T-cell (primary cell): ENCODE measurements around the gene NSUN7. TPM values are rescaled to one million over a fixed set of nuclear protein-coding genes. Genes with fewer than 3 reads are reported as not detected.

Source experiments
- ATAC-seq, 4 experiments: fragments of 200-7000 bp in 3 of 4; fragments of 150-1000 bp in 1 of 4; cut with Tn5 transposase; replicated peaks in 1 of 4; 1 replicate in 3 of 4; 2 replicates in 1 of 4; pipeline ENCODE4 v1.10.0; 2021; ENCODE audit warnings: moderate library complexity in 3 of 4, mild to moderate bottlenecking in 2 of 4, moderate number of reproducible peaks in 1 of 4
- CTCF ChIA-PET, 2 donors: fragments of 300-600 bp; sonication (Branson Sonifier 250); formaldehyde crosslinking; loops; one replicate each; lab custom pipeline; 2022; ENCODE audit warnings: antibody characterized with exemption in 2 of 2; lab: Charles Lee
- POLR2A ChIA-PET, 2 donors: fragments of 300-600 bp; sonication (Branson Sonifier 250); formaldehyde crosslinking; loops; one replicate each; lab custom pipeline; 2022; ENCODE audit warnings: antibody characterized with exemption in 2 of 2; lab: Charles Lee
- DNase-seq, 35 experiments: peaks; one replicate each; pipeline versions ENCODE4 v3.0.0 to v3.0.0-alpha.2; 2013 to 2023
- H3K27ac ChIP-seq: one replicate; pipeline ENCODE4 v1.5.1; 2013; ENCODE audit warnings: low read length
- H3K27me3 ChIP-seq, 2 experiments: replicated peaks in 1 of 2; 1 replicate in 1 of 2; 2 replicates in 1 of 2; pipeline versions ENCODE4 v1.6.1 to v1.7.0; 2013; ENCODE audit warnings: low read length in 1 of 2, mixed read lengths in 1 of 2; ENCODE audit not compliant: control insufficient read depth in 2 of 2, insufficient read depth in 2 of 2; ENCODE audit errors: extremely low read depth in 1 of 2
- H3K36me3 ChIP-seq, 2 donors: 1 replicate in 1 of 2; 2 replicates in 1 of 2; pipeline versions ENCODE4 v1.6.1 to v1.7.0; 2013; ENCODE audit warnings: low read length in 1 of 2; ENCODE audit not compliant: control insufficient read depth in 2 of 2, insufficient read depth in 1 of 2; ENCODE audit errors: extremely low read depth in 1 of 2
- H3K4me1 ChIP-seq, 2 experiments: 1 replicate in 1 of 2; 2 replicates in 1 of 2; pipeline versions ENCODE4 v1.6.1 to v1.7.0; 2013; ENCODE audit warnings: low read length in 2 of 2, mixed read lengths in 1 of 2; ENCODE audit not compliant: insufficient read depth in 2 of 2, control insufficient read depth in 1 of 2; ENCODE audit errors: extremely low read depth in 1 of 2
- H3K4me3 ChIP-seq, 2 donors: 1 replicate in 1 of 2; 2 replicates in 1 of 2; pipeline versions ENCODE4 v1.5.1 to v1.7.0; 2013; ENCODE audit warnings: mild to moderate bottlenecking in 2 of 2, low read length in 1 of 2, moderate library complexity in 1 of 2; ENCODE audit not compliant: control insufficient read depth in 1 of 2; ENCODE audit errors: extremely low read depth in 1 of 2
- H3K9me3 ChIP-seq: 2 replicates; pipeline ENCODE4 v1.7.0; 2013
- H3K27ac Mint-ChIP-seq, 2 donors: one replicate each; pipeline ENCODE4 v1.8.0; 2020 to 2021; ENCODE audit warnings: mild to moderate bottlenecking in 2 of 2, mixed read lengths in 2 of 2
- H3K27me3 Mint-ChIP-seq, 2 donors: one replicate each; pipeline ENCODE4 v1.8.0; 2021 to 2022; ENCODE audit warnings: mixed read lengths in 2 of 2
- H3K36me3 Mint-ChIP-seq: one replicate; pipeline ENCODE4 v1.8.0; 2021; ENCODE audit warnings: mixed read lengths
- H3K4me1 Mint-ChIP-seq, 3 donors: one replicate each; pipeline ENCODE4 v1.8.0; 2020 to 2022; ENCODE audit warnings: mixed read lengths in 3 of 3, mild to moderate bottlenecking in 1 of 3
- H3K4me3 Mint-ChIP-seq, 3 donors: one replicate each; pipeline ENCODE4 v1.8.0; 2020 to 2022; ENCODE audit warnings: mild to moderate bottlenecking in 3 of 3, mixed read lengths in 3 of 3, moderate library complexity in 3 of 3
- H3K9me3 Mint-ChIP-seq, 3 donors: one replicate each; pipeline ENCODE4 v1.8.0; 2020 to 2022; ENCODE audit warnings: mixed read lengths in 3 of 3
- WGBS: methylation state at CpG from one replicate; pipeline ENCODE4 v1.1.5; 2013; ENCODE audit warnings: missing lambda C conversion rate; ENCODE audit not compliant: insufficient coverage; 5-methylcytosine and 5-hydroxymethylcytosine counted together
- total RNA-seq, 35 experiments: library from RNA in 6 of 35; stranded (reverse) in 6 of 35; fragments of 120-200 nt in 1 of 35; gene quantifications; one replicate each; pipeline versions ENCODE4 v1.2.1 to v1.2.4 and lab custom pipeline; 2013 to 2026

NSUN7 gene
- total RNA-seq, 5 donors from 2014 or later (not counting 1 experiment from before 2014, with no cell fraction given) = 0.28 to 1.0 (median 0.54) TPM

DNA sequence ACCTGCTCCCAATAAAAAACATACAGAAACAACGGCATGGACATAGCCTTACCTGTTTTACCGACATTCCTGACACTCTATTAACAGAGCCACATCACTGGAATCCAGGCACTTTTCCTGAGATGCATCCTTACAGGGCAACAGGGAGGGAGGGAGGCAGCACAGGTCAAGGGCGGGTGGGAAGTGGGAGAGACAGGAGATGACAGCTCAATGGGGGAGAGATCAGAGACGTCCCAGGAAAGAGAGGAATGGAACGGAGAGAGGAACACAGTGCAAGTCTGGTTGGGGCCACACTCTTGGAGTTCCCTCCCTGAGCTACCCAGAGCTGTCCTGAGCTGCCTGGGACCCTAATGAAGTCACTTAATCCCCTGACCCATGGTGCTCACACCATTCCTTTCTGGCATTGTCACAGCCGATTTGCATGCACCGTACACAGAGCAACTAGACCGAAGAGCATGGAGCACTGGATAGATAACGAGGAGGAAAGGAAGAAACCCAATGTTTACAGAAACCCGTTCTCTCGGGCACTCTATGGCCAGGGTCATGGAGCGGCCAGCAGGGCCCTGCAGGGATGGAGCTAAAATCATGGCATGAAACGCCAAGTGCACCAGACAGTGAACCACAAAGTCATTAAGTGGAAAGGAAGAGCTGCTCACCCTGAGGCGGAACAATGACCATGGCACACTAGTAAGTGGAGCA, 93.1 kb downstream of the NSUN7 start:
- Histone ChIP-seq H3K9me3 (no peaks in the 10 kb centered on the region), H3K36me3 (no peaks in the 10 kb centered on the region), H3K27me3 (no peaks in the 10 kb centered on the region), H3K4me1 (no peaks in the 10 kb centered on the region), H3K27ac (no peak overlapping the region), H3K4me3 (no peak overlapping the region)
- Mint-ChIP-seq H3K27ac (no peak overlapping the region), H3K4me1 (peaks cover 0 to 7% (median 0%) of the 10 kb centered on the region in 3 donors), H3K4me3 (no peak overlapping the region), H3K36me3 (no peaks in the 10 kb centered on the region), H3K9me3 (no peaks in the 10 kb centered on the region), H3K27me3 (peaks cover 0 to 4% of the 10 kb centered on the region in 2 donors)
- ChIA-PET POLR2A (interaction anchor here in 1 of 2 donors (0.7 kb wide), 1 partner anchor 64 kb away, joined by 3 read pairs; no protein-coding TSS in a partner anchor), CTCF (interaction anchor here (0.6 to 1.1 kb wide), 3 partner anchors 104 to 517 kb away, joined by 3 to 6 read pairs (median 3); no protein-coding TSS in a partner anchor)
- WGBS = 92% methylated on average over 10 of the region's 14 CpGs
- ATAC-seq (no peak), DNase-seq (no peak)

DNA sequence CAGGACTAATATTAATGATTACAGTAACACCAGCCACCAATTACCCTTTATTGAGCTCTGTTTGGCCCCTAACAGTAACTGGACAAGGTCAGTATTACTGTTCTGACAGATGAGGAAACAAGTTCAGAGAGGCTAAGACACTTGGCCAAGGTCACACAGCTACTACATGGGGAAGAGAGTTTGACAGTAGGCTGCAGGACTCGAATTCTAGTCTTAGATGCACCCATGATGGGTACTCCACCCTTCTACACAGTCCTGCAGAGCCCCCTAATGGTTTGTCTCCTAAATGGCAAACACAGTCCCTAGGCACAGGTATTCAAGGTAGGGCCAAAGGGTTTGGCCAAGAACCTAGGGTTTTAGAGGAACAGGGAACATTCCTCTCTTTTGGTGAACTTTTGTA, 93.9 kb downstream of the NSUN7 start:
- H3K36me3 Mint-ChIP-seq = no peaks in the 10 kb centered on the region
- POLR2A ChIA-PET = no interaction called here
- H3K4me3 Mint-ChIP-seq = no peak overlapping the region

DNA sequence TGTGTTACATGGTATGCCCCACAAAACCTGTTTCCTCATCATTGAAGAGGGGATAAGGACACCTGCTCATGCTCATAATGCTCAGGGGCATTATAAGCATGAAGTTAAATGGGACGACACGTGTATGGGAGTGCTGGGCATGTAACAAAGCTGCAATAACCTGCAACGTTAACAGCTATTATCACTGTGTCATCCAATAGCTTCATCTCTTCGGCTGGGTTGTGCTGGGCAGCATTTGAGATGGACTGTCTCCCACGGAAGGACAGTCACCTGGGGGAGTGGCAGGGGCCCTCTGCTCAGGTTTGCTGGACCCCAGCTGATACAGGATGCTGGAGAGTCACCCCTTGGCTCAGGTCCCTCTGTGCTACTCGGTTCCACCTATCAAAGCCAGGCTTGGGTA, 94.5 kb downstream of the NSUN7 start:
- Histone ChIP-seq H3K9me3 (no peaks in the 10 kb centered on the region), H3K27ac (no peak overlapping the region), H3K27me3 (peaks cover 0 to 6% of the 10 kb centered on the region in 2 experiments), H3K36me3 (no peaks in the 10 kb centered on the region), H3K4me1 (no peaks in the 10 kb centered on the region), H3K4me3 (no peak overlapping the region)
- peaks cover 0 to 5% (median 0%) of the 10 kb centered on the region in 3 donors for H3K4me1 Mint-ChIP-seq
- ChIA-PET POLR2A (no interaction called here), CTCF (interaction anchor here (0.6 to 1.3 kb wide), 4 partner anchors 8 to 1375 kb away, joined by 3 to 4 read pairs (median 3); no protein-coding TSS in a partner anchor)
- no peak for DNase-seq
- H3K9me3 Mint-ChIP-seq = no peaks in the 10 kb centered on the region
- no peak overlapping the region for H3K27ac Mint-ChIP-seq
- WGBS = 52% methylated on average over 3 of the region's 6 CpGs
- peaks cover 5 to 9% of the 10 kb centered on the region in 2 donors for H3K27me3 Mint-ChIP-seq
- ATAC-seq = no peak
- H3K36me3 Mint-ChIP-seq = no peaks in the 10 kb centered on the region
- H3K4me3 Mint-ChIP-seq = no peak overlapping the region

More for the DNA sequence above, 93.9 kb downstream of the NSUN7 start:
- DNase-seq (peak in 7 of 35 experiments; percentile 4 to 37 (median 8)), ATAC-seq (peak in 1 of 4 experiments; percentile 59)
- no peaks in the 10 kb centered on the region for H3K9me3 Mint-ChIP-seq
- H3K27me3 Mint-ChIP-seq = peaks cover 2 to 5% of the 10 kb centered on the region in 2 donors
- H3K4me1 Mint-ChIP-seq = peaks cover 0 to 7% (median 0%) of the 10 kb centered on the region in 3 donors
- Histone ChIP-seq H3K9me3 (no peaks in the 10 kb centered on the region), H3K27ac (no peak overlapping the region), H3K27me3 (peaks cover 0 to 6% of the 10 kb centered on the region in 2 experiments), H3K4me1 (no peaks in the 10 kb centered on the region), H3K36me3 (no peaks in the 10 kb centered on the region), H3K4me3 (no peak overlapping the region)
- no CpG with 5 or more reads among the region's 1 CpG for WGBS
- CTCF ChIA-PET = interaction anchor here (0.6 to 1.3 kb wide), 7 partner anchors 8 to 1375 kb away, joined by 3 to 6 read pairs (median 3); no protein-coding TSS in a partner anchor
- no peak overlapping the region for H3K27ac Mint-ChIP-seq

DNA sequence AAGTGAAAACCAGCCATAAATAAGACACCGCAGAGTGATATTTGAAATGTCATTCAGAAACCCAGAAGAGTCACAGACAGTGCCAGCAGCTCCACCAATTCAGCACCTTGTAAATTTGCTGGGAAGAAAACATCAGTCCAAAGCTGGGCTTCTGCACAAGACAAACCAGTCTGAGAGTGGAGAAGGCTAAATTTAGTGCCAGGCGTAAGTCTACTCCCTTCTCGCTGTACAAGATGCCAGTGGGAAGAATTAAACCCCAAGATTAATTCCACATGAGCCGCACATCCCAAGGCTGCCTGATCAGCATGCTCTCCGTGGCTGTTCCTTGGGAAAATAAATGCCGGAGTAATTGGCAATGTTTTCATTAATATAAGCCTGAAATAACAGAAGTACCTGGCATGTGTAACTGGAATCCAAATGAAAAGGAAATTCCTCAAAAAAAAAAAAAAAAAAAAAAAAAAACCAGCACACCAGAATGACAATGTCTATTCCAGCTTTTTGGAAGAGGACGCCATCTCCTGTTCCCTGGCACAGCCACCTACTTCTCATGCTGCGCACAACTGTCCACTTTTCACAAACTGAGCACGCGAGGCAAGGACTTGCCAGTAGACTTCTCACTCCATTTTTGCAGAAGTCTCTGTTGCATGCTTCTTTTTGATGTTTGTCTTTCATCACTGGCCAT, 95.5 kb downstream of the NSUN7 start:
- Histone ChIP-seq H3K27ac (no peak overlapping the region), H3K27me3 (peaks cover 0 to 6% of the 10 kb centered on the region in 2 experiments), H3K4me3 (no peak overlapping the region), H3K9me3 (no peaks in the 10 kb centered on the region), H3K4me1 (no peaks in the 10 kb centered on the region), H3K36me3 (no peaks in the 10 kb centered on the region)
- Mint-ChIP-seq H3K36me3 (no peaks in the 10 kb centered on the region), H3K4me3 (no peak overlapping the region), H3K4me1 (peaks cover 0 to 4% (median 0%) of the 10 kb centered on the region in 3 donors), H3K27me3 (peaks cover 5 to 9% of the 10 kb centered on the region in 2 donors), H3K27ac (no peak overlapping the region), H3K9me3 (no peaks in the 10 kb centered on the region)
- ChIA-PET POLR2A (interaction anchor here in 1 of 2 donors (0.6 kb wide), 1 partner anchor 1944 kb away, joined by 3 read pairs; no protein-coding TSS in a partner anchor), CTCF (interaction anchor here in 1 of 2 donors (0.6 to 1.3 kb wide), 2 partner anchors 9 to 66 kb away, joined by 3 to 8 read pairs; no protein-coding TSS in a partner anchor)
- 71% methylated on average over 4 of the region's 10 CpGs for WGBS
- ATAC-seq (no peak), DNase-seq (no peak)

DNA sequence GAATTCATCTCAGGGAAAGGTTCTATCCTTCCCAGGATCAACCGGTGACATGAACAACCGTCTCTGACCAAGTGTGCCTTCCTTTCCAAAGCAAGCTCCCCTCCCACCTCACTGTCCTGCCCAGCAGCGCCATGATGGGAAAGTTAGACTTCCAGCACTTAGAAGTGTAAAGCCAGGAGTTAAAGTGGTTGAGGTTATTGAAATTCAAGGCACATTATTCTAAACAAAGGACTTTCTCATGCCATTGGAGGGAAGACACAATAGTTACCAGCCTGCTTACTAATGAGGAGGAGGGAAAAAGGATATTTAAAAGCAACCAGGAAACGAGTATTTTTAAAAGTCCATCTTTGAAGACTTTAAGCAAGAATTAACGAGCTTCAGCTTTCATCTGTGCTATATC, 96.8 kb downstream of the NSUN7 start:
- H3K4me1 ChIP-seq = no peaks in the 10 kb centered on the region
- H3K4me3 ChIP-seq = no peak overlapping the region
- ChIA-PET CTCF (interaction anchor here (0.6 to 1.2 kb wide), 5 partner anchors 9 to 950 kb away, joined by 3 to 5 read pairs (median 3); no protein-coding TSS in a partner anchor), POLR2A (no interaction called here)
- Mint-ChIP-seq H3K27me3 (peaks cover 8 to 11% of the 10 kb centered on the region in 2 donors), H3K36me3 (no peaks in the 10 kb centered on the region), H3K4me3 (no peak overlapping the region), H3K4me1 (no peaks in the 10 kb centered on the region), H3K9me3 (no peaks in the 10 kb centered on the region), H3K27ac (no peak overlapping the region)
- H3K36me3 ChIP-seq = no peaks in the 10 kb centered on the region
- WGBS = no CpG with 5 or more reads among the region's 5 CpGs
- DNase-seq (no peak), ATAC-seq (no peak)
- H3K27ac ChIP-seq = no peak overlapping the region
- H3K27me3 ChIP-seq = peaks cover 0 to 6% of the 10 kb centered on the region in 2 experiments
- no peaks in the 10 kb centered on the region for H3K9me3 ChIP-seq

DNA sequence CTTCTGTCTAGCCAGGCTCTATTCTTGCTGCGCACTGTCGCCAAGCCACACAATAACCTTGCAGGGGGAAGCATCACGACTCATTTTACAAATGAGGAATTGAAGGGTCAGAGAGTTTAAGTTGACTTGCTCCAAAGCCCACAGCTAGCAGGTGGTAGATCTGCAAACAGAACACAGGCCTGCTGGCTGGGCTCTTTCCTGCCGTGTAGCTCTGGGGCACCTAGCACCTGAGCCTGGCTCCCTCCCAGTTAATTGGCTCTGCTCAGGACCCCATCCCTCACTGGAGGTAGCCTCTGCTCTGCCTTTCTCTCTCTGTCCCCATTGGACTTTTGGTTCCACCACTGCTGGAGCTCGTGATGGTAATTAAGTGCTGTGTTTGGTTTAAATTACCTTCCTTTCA, 98.5 kb downstream of the NSUN7 start:
- DNase-seq = no peak
- Mint-ChIP-seq H3K9me3 (no peaks in the 10 kb centered on the region), H3K27me3 (peaks cover 15 to 18% of the 10 kb centered on the region in 2 donors), H3K36me3 (no peaks in the 10 kb centered on the region), H3K4me1 (no peaks in the 10 kb centered on the region), H3K27ac (no peak overlapping the region), H3K4me3 (no peak overlapping the region)
- Histone ChIP-seq H3K27ac (no peak overlapping the region), H3K36me3 (no peaks in the 10 kb centered on the region), H3K4me3 (no peak overlapping the region), H3K9me3 (no peaks in the 10 kb centered on the region), H3K27me3 (peaks cover 0 to 13% of the 10 kb centered on the region in 2 experiments), H3K4me1 (no peaks in the 10 kb centered on the region)
- no peak for ATAC-seq
- CTCF ChIA-PET = no interaction called here
- WGBS = 79% methylated on average over 3 of the region's 5 CpGs
- POLR2A ChIA-PET = no interaction called here
